NCI-H2196 treated with DMSO at 0.1 percent for 48 hours (cell line): ENCODE data around the gene NDNF.

Experiments used
- DNase-seq: peaks from one replicate; lab custom pipeline; 2025; ENCODE audit not compliant: unreplicated experiment; lab: John Stamatoyannopoulos, UW

Gene NDNF

DNA sequence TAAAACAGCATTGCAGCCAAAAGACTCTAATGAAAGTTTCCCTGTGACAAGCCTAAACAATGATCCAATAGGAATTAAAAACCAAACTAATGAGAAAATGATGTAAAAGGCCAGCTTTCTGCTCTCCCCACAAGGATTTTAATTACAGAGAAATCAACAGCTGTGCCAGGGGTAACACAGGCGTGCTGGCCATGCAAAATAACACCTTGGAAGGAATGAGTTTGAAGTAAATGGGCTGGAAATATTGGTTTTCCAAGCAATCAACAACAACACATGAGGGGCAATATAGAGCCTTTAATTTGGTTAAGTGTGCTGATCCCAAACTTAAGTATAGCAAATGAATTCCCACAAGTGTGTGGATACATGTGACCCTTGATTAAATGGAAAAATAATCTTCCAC is 56.9 kb downstream of the NDNF start:
- no peak for DNase-seq

DNA sequence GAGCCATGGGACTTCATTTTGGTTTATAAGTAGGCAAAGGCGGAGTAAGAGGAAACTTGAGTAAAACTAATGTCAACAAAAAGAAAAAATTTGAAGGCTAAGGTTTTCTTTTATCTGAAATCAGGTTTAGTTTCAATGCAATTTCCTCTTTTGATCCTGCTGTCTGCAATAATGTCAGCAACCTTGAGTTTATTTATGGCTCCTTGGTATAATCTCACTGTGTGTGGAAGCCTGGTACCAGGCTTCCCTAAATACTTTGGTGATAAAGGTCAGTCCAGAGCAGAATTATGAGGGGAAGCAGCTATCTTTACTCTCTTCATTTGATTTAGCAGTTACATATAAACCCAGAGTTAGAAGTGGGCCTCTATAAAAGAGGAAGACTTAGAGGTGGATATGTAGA is 57.8 kb downstream of the NDNF start:
- no peak for DNase-seq

DNA sequence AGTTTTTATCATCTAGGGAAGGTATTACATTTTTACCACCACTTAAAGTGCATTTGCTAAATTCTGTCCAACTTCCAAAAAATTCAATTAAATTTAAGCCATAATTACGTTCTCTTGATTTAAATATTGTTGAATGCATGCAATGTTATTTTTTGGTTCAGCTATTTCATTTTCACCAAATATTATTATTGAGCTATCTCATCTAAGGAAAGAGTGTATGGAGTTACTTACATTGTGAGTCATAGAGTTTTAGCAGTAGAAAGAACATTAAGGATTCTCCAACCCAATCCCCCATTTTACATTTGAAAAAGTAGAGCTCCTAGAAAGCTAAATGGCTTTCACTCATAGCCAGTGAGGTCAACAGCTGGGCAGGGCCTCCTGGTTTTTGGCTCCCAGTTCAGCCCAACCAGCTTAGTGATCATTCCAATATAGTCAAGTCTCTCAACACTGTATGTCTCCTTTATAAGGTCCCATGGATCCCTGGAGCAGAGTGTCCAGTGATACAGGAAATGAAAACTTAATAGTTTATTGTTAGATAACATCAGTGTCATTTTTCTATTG is 60.5 kb downstream of the NDNF start:
- no peak for DNase-seq

GRCh38 chr4:121011138-121011537 is 61.2 kb downstream of the NDNF start:
- no peak for DNase-seq

- no peak for DNase-seq
These were observed 62.5 kb downstream of the NDNF start for GRCh38 chr4:121009578-121010478.

DNA sequence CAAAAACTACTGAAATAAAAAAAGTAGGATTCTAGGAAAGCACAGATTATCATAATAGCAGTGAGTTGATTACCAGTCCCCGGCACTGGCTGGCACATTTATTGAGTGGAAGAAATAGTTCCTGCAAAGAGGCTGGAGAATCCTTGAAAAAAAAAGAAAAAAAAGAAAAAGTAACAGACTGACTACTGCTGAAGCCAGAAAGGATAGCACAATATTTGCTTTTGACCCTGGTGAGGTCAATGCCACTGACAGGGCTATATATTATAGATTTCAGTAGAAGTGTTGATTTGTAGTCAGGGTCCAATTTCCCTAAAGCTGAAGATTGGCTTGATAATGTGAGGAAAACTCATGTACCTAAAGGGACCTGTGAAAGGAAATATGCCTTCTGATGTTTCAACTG is 64.7 kb downstream of the NDNF start:
- DNase-seq: no peak

- DNase-seq: no peak
These were observed 68.5 kb downstream of the NDNF start for GRCh38 chr4:121003863-121004262.

DNA sequence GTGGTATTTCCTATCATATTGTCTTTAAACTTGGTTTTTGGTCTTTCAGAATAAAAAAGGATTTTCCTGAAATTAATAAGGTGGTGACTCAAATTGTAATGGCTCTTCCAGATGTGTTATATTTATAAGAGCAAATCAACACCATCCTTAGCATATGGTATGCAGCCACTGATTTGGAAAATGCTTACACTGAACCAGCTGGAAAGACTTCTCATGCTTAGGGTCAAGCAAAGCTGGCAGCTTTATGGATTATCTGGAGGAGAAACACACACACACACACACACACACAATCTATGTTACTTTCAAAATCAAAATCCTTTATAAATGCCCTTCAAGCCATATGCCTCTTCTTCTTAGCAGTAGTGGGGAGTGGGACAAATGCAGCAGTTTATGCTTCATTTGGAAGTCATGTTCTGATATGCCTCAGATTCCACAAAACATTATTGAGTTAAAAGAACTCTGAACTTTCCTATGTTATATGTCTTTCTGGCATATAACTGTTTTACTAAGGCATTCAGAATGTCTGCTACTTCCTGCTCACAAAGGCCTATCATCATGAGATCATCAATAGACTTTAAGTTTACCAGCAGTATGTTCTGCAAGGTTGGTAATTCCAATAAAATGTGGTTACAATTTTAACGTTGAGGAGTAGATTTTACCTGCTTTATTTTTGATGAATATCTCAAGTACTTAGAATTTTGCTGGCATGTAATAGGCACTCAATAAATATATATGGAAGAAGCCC is 76.9 kb downstream of the NDNF start:
- DNase-seq: no peak

GRCh38 chr4:120994521-120994920 is 77.8 kb downstream of the NDNF start:
- DNase-seq: no peak

- DNase-seq: no peak
These were observed 80.5 kb downstream of the NDNF start for GRCh38 chr4:120991885-120992284.

DNA sequence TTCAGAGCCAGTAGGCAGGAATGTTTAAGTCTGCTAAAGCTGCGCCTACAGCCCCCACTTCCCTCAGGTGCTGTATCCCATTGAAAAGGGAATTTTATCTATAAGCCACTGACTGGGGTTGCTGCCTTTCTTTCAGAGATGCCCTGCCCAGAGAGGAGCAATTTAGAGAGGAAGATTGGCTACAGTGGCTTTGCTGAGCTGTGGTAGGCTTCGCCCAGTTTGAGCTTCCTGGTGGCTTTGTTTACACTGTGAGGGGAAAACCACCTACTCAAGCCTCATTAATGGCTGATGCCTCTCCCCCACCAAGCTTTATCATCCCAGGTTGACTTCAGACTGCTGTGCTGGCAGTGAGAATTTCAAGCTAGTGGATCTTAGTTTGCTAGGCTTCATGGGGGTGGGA is 82.1 kb downstream of the NDNF start:
- no peak for DNase-seq
